CD14-positive monocyte (primary cell): ENCODE data around the gene ACTR5. TPM values are rescaled to one million over a fixed set of nuclear protein-coding genes. Genes with fewer than 3 reads are reported as not detected.

Experiments
- DNase-seq, 3 donors: peaks; one replicate each; pipeline ENCODE4 v3.0.0-alpha.2; 2011 to 2022
- H2AFZ ChIP-seq: 2 replicates; pipeline ENCODE4 v1.6.0; 2012; ENCODE audit warnings: mild to moderate bottlenecking, low read depth, low read length, inconsistent platforms; ENCODE audit not compliant: insufficient read depth, poor library complexity, severe bottlenecking
- H3K27ac ChIP-seq, 2 donors: 1 replicate in 1 of 2; 2 replicates in 1 of 2; pipeline ENCODE4 v1.5.1; 2012 to 2013; ENCODE audit warnings: low read length in 2 of 2, control low read depth in 1 of 2, inconsistent platforms in 1 of 2, low read depth in 1 of 2, mild to moderate bottlenecking in 1 of 2
- H3K27me3 ChIP-seq, 2 donors: one replicate each; pipeline versions ENCODE4 v1.6.0 to v1.6.1; 2011 to 2013; ENCODE audit warnings: low read length in 2 of 2; ENCODE audit not compliant: control insufficient read depth in 2 of 2, insufficient read depth in 2 of 2
- H3K36me3 ChIP-seq, 2 donors: replicated peaks in 1 of 2; 1 replicate in 1 of 2; 2 replicates in 1 of 2; pipeline versions ENCODE4 v1.5.1 to v1.6.1; 2012 to 2013; ENCODE audit warnings: low read length in 2 of 2, control low read depth in 1 of 2, inconsistent platforms in 1 of 2, mild to moderate bottlenecking in 1 of 2; ENCODE audit not compliant: insufficient read depth in 2 of 2, control insufficient read depth in 1 of 2
- H3K4me1 ChIP-seq, 2 donors: 1 replicate in 1 of 2; 2 replicates in 1 of 2; pipeline versions ENCODE4 v1.5.1 to v1.6.1; 2012 to 2013; ENCODE audit warnings: low read length in 2 of 2, control low read depth in 1 of 2, inconsistent platforms in 1 of 2, mild to moderate bottlenecking in 1 of 2, moderate library complexity in 1 of 2; ENCODE audit not compliant: insufficient read depth in 2 of 2, control insufficient read depth in 1 of 2
- H3K4me2 ChIP-seq: replicated peaks from 2 replicates; pipeline ENCODE3; 2012; ENCODE audit warnings: low read length, moderate library complexity, mild to moderate bottlenecking; ENCODE audit not compliant: poor library complexity, severe bottlenecking; ENCODE audit errors: extremely low read depth
- H3K4me3 ChIP-seq, 3 experiments: fragments of 200-600 bp in 1 of 3; sonication (generic) in 1 of 3; replicated peaks in 1 of 3; 1 replicate in 2 of 3; 2 replicates in 1 of 3; pipeline ENCODE4 v1.5.1; 2011 to 2013; ENCODE audit warnings: low read length in 3 of 3, mild to moderate bottlenecking in 3 of 3, control low read depth in 2 of 3, low read depth in 2 of 3, inconsistent platforms in 1 of 3, moderate library complexity in 1 of 3
- H3K79me2 ChIP-seq: 2 replicates; pipeline ENCODE4 v1.6.0; 2012; ENCODE audit warnings: mild to moderate bottlenecking, control low read depth, inconsistent platforms, low read length, moderate library complexity; ENCODE audit not compliant: insufficient read depth
- H3K9ac ChIP-seq: 2 replicates; pipeline ENCODE4 v1.6.0; 2017; ENCODE audit warnings: low read length, mild to moderate bottlenecking; ENCODE audit not compliant: insufficient read depth, poor library complexity, severe bottlenecking
- H3K9me3 ChIP-seq, 2 donors: replicated peaks in 1 of 2; 1 replicate in 1 of 2; 2 replicates in 1 of 2; pipeline versions ENCODE4 v1.5.1 to v1.6.1; 2012 to 2013; ENCODE audit warnings: low read length in 2 of 2, control low read depth in 1 of 2; ENCODE audit not compliant: control insufficient read depth in 1 of 2, insufficient read depth in 1 of 2
- H4K20me1 ChIP-seq: 2 replicates; pipeline ENCODE4 v1.6.0; 2012; ENCODE audit warnings: mild to moderate bottlenecking, low read length, control low read depth, moderate library complexity; ENCODE audit not compliant: insufficient read depth
- H3K27ac Mint-ChIP-seq, 7 donors: one replicate each; pipeline ENCODE4 v1.8.0; 2020; ENCODE audit warnings: mild to moderate bottlenecking in 7 of 7, mixed read lengths in 7 of 7, moderate library complexity in 6 of 7, inconsistent platforms in 2 of 7
- H3K27me3 Mint-ChIP-seq, 3 donors: one replicate each; pipeline ENCODE4 v1.8.0; 2021 to 2022; ENCODE audit warnings: low read depth in 3 of 3, mild to moderate bottlenecking in 3 of 3, mixed read lengths in 3 of 3, moderate library complexity in 3 of 3, inconsistent platforms in 1 of 3
- H3K36me3 Mint-ChIP-seq, 2 donors: one replicate each; pipeline ENCODE4 v1.8.0; 2020; ENCODE audit warnings: mixed read lengths in 2 of 2, inconsistent platforms in 1 of 2, mild to moderate bottlenecking in 1 of 2
- H3K4me1 Mint-ChIP-seq: one replicate; pipeline ENCODE4 v1.8.0; 2020; ENCODE audit warnings: mild to moderate bottlenecking, mixed read lengths
- H3K4me3 Mint-ChIP-seq, 2 donors: one replicate each; pipeline ENCODE4 v1.8.0; 2020; ENCODE audit warnings: mild to moderate bottlenecking in 2 of 2, mixed read lengths in 2 of 2, moderate library complexity in 1 of 2
- H3K9me3 Mint-ChIP-seq, 7 donors: one replicate each; pipeline ENCODE4 v1.8.0; 2020 to 2022; ENCODE audit warnings: mixed read lengths in 7 of 7, mild to moderate bottlenecking in 6 of 7, moderate library complexity in 6 of 7, inconsistent platforms in 2 of 7
- WGBS: methylation state at CpG from one replicate; pipeline ENCODE4 v1.1.5; 2013; ENCODE audit warnings: missing lambda C conversion rate; ENCODE audit not compliant: insufficient coverage; 5-methylcytosine and 5-hydroxymethylcytosine counted together
- intact Hi-C, 2 donors: fragments of 100-400 bp; cut with micrococcal nuclease; formaldehyde crosslinking; loops; one replicate each; pipeline versions ENCODE4 v1.15.0 to v1.15.1; 2023
- polyA plus RNA-seq, 3 donors: library from polyadenylated mRNA; depleted of rRNA in 1 of 3; unstranded in 2 of 3; stranded (reverse) in 1 of 3; fragments of 300-500 nt in 2 of 3; fragments of >200 nt in 1 of 3; fragmentation: Illumina TruSeq in 2 of 3; gene quantifications; 1 replicate in 2 of 3; 2 replicates in 1 of 3; pipeline ENCODE4 v1.2.3, GENCODE V29; 2012 to 2021
- TF ChIP-seq, protein P1 (sequence below): fragments of 200-600 bp; IDR thresholded peaks from one replicate; pipeline ENCODE4 v1.8.0; 2022; ENCODE audit warnings: antibody characterized with exemption, mild to moderate bottlenecking

Gene ACTR5
- polyA plus RNA-seq, 3 donors, result 6.6 to 15.6 (median 7.3) TPM

DNA sequence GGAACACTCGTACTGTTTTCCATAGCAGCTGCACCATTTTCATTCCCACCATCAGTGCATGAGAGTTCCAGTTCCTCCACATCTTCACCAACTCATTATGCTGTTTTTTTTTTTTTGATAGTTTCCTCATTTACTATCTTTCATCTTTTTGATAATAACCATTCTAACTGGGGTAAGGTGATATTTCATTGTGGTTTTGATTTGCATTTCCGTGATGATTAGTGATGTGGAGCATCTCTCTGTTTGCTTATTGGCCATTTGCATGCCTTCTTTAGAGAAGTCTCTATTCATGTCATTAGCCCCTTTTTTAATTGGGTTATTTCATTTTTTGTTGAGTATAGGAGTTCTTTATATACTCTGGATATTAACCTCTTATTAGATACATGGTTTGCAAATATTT, 25.9 kb downstream of the ACTR5 start:
- Histone ChIP-seq H3K36me3 (peaks cover 47 to 70% of the 10 kb centered on the region in 2 donors), H3K9ac (no peak overlapping the region), H4K20me1 (no peaks in the 10 kb centered on the region), H3K27ac (no peak overlapping the region), H3K9me3 (peaks cover 2 to 5% of the 10 kb centered on the region in 2 donors), H3K4me3 (no peak overlapping the region), H3K4me2 (no peak overlapping the region), H3K27me3 (no peaks in the 10 kb centered on the region), H3K4me1 (no peaks in the 10 kb centered on the region), H2AFZ (no peak overlapping the region), H3K79me2 (no peaks in the 10 kb centered on the region)
- H3K36me3 Mint-ChIP-seq, result peaks cover 62 to 79% of the 10 kb centered on the region in 2 donors
- H3K9me3 Mint-ChIP-seq, result peaks cover 0 to 17% (median 8%) of the 10 kb centered on the region in 7 donors
- WGBS, result no CpG with 5 or more reads among the region's 2 CpGs
- intact Hi-C loops, result no loop called here
- H3K4me3 Mint-ChIP-seq, result no peak overlapping the region
- no peak for DNase-seq
- peaks cover 0 to 2% (median 1%) of the 10 kb centered on the region in 3 donors for H3K27me3 Mint-ChIP-seq
- TF ChIP-seq, protein P1, sequence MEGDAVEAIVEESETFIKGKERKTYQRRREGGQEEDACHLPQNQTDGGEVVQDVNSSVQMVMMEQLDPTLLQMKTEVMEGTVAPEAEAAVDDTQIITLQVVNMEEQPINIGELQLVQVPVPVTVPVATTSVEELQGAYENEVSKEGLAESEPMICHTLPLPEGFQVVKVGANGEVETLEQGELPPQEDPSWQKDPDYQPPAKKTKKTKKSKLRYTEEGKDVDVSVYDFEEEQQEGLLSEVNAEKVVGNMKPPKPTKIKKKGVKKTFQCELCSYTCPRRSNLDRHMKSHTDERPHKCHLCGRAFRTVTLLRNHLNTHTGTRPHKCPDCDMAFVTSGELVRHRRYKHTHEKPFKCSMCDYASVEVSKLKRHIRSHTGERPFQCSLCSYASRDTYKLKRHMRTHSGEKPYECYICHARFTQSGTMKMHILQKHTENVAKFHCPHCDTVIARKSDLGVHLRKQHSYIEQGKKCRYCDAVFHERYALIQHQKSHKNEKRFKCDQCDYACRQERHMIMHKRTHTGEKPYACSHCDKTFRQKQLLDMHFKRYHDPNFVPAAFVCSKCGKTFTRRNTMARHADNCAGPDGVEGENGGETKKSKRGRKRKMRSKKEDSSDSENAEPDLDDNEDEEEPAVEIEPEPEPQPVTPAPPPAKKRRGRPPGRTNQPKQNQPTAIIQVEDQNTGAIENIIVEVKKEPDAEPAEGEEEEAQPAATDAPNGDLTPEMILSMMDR, result no peak
- H3K27ac Mint-ChIP-seq, result no peak overlapping the region
- no peaks in the 10 kb centered on the region for H3K4me1 Mint-ChIP-seq

GRCh38 chr20:38776363-38776762, 28.1 kb downstream of the ACTR5 start:
- intact Hi-C loops, result no loop called here
- no peaks in the 10 kb centered on the region for H3K27me3 ChIP-seq
- H3K4me3 ChIP-seq, result no peak overlapping the region
- peaks cover 0 to 2% (median 1%) of the 10 kb centered on the region in 3 donors for H3K27me3 Mint-ChIP-seq
- no peaks in the 10 kb centered on the region for H3K4me1 Mint-ChIP-seq
- peaks cover 31 to 49% of the 10 kb centered on the region in 2 donors for H3K36me3 ChIP-seq
- TF ChIP-seq, protein P1, result no peak
- H3K27ac Mint-ChIP-seq, result no peak overlapping the region
- H3K9ac ChIP-seq, result no peak overlapping the region
- no peak overlapping the region for H2AFZ ChIP-seq
- H3K27ac ChIP-seq, result no peak overlapping the region
- H4K20me1 ChIP-seq, result no peaks in the 10 kb centered on the region
- H3K79me2 ChIP-seq, result no peaks in the 10 kb centered on the region
- no peak overlapping the region for H3K4me2 ChIP-seq
- H3K9me3 ChIP-seq, result peaks cover 2 to 5% of the 10 kb centered on the region in 2 donors
- peaks cover 44 to 57% of the 10 kb centered on the region in 2 donors for H3K36me3 Mint-ChIP-seq
- 99% methylated on average over 7 of the region's 11 CpGs for WGBS
- no peaks in the 10 kb centered on the region for H3K4me1 ChIP-seq
- peaks cover 0 to 17% (median 8%) of the 10 kb centered on the region in 7 donors for H3K9me3 Mint-ChIP-seq
- DNase-seq, result no peak
- H3K4me3 Mint-ChIP-seq, result no peak overlapping the region
